ENCODE data around the gene ASPSCR1. TPM values are rescaled to one million over a fixed set of nuclear protein-coding genes. Genes with fewer than 3 reads are reported as not detected.
"Not testable (repeated sequence)": the region's sequence is repeated elsewhere in the genome, so short reads cannot be mapped to it uniquely, and the experiment has no call there.

ASPSCR1 gene
- total RNA-seq, 2 donors from 2014 or later: 14.1 to 18.8 TPM

GRCh38 chr17:82037092-82037888 lies 59.9 kb downstream of the ASPSCR1 start, which contains the start of gene DCXR:
Gene DCXR (minus strand): TSS chr17:82037697. CDS start chr17:82037682, 15 bp downstream.
- peaks cover 0 to 19% of the 10 kb centered on the region in 2 donors for H3K4me1 ChIP-seq
- H3K4me3 ChIP-seq: peak within 1 kb of the TSS; percentile 68 to 71
- DNase-seq (ENCODE audit: low spot score): peak; percentile 99
- no peaks in the 10 kb centered on the region for H3K27me3 ChIP-seq
- peak; percentile 72 to 83 for TF ChIP-seq CTCF (IDR thresholded peaks at IDR 0.05)
- H3K27ac ChIP-seq: peak within 1 kb of the TSS; percentile 94 to 98
- no peaks in the 10 kb centered on the region for H3K9me3 ChIP-seq
- H3K36me3 ChIP-seq: no peaks in the 10 kb centered on the region

GRCh38 chr17:82037889-82038195 lies 60.4 kb downstream of the ASPSCR1 start:
- no peak for DNase-seq (ENCODE audit: low spot score)
- Histone ChIP-seq H3K27me3 (no peaks in the 10 kb centered on the region), H3K4me3 (peak overlapping the region; percentile 3 to 71), H3K4me1 (peaks cover 0 to 17% of the 10 kb centered on the region in 2 donors), H3K9me3 (no peaks in the 10 kb centered on the region), H3K27ac (peak overlapping the region; percentile 94 to 98), H3K36me3 (no peaks in the 10 kb centered on the region)
- no peak for TF ChIP-seq CTCF (IDR thresholded peaks at IDR 0.05)

- not testable (repeated sequence) for H3K27me3 ChIP-seq; H3K4me3 ChIP-seq; H3K27ac ChIP-seq; H3K36me3 ChIP-seq; DNase-seq (ENCODE audit: low spot score); H3K9me3 ChIP-seq
- peaks cover 0 to 17% of the 10 kb centered on the region in 2 donors for H3K4me1 ChIP-seq
Measured at GRCh38 chr17:82038796-82039409, 61.5 kb downstream of the ASPSCR1 start.

- Histone ChIP-seq H3K27me3 (no peaks in the 10 kb centered on the region), H3K27ac (no peak overlapping the region), H3K4me1 (peaks cover 0 to 17% of the 10 kb centered on the region in 2 donors), H3K4me3 (no peak overlapping the region), H3K9me3 (no peaks in the 10 kb centered on the region), H3K36me3 (no peaks in the 10 kb centered on the region)
- no peak for TF ChIP-seq CTCF (IDR thresholded peaks at IDR 0.05)
- DNase-seq (ENCODE audit: low spot score): no peak
Measured at GRCh38 chr17:82039695-82040299, 62.4 kb downstream of the ASPSCR1 start.

- no peak overlapping the region for H3K4me3 ChIP-seq
Measured at GRCh38 chr17:82041144-82041814, 63.9 kb downstream of the ASPSCR1 start.

More at GRCh38 chr17:82041144-82041814, 63.9 kb downstream of the ASPSCR1 start:
- Histone ChIP-seq H3K27ac (no peak overlapping the region), H3K27me3 (no peaks in the 10 kb centered on the region), H3K36me3 (no peaks in the 10 kb centered on the region), H3K9me3 (no peaks in the 10 kb centered on the region), H3K4me1 (peaks cover 0 to 12% of the 10 kb centered on the region in 2 donors)
- no peak for DNase-seq (ENCODE audit: low spot score)
- TF ChIP-seq CTCF (IDR thresholded peaks at IDR 0.05): no peak
